Liver (tissue), 3 donors: ENCODE measurements around the gene CDK2AP2.
"Not testable (repeated sequence)": the region's sequence is repeated elsewhere in the genome, so short reads cannot be mapped to it uniquely, and the experiment has no call there.

ENCODE experiments used
- ATF3 ChIP-seq: IDR thresholded peaks from 2 replicates; pipeline ENCODE4 v1.6.1; 2016; ENCODE audit warnings: antibody characterized with exemption
- CTCF ChIP-seq: fragments of 150-350 bp; IDR thresholded peaks from 2 replicates; pipeline ENCODE4 v1.5.1; 2017; ENCODE audit warnings: improper control_type of control experiment, low read depth, low read length; ENCODE audit not compliant: missing input control
- EGR1 ChIP-seq, 2 donors: IDR thresholded peaks; 2 replicates each; pipeline ENCODE4 v1.6.1; 2016 to 2018; ENCODE audit warnings: antibody characterized with exemption in 2 of 2, low read depth in 2 of 2
- FOXA1 ChIP-seq: IDR thresholded peaks from 2 replicates; pipeline ENCODE4 v1.6.1; 2016; ENCODE audit warnings: antibody characterized with exemption
- GABPA ChIP-seq, 2 donors: IDR thresholded peaks in 1 of 2; conservative IDR thresholded peaks in 1 of 2; 2 replicates each; pipeline ENCODE4 v1.6.1; 2016; ENCODE audit warnings: antibody characterized with exemption in 2 of 2, mild to moderate bottlenecking in 1 of 2, moderate library complexity in 1 of 2
- HNF4G ChIP-seq: IDR thresholded peaks from 2 replicates; pipeline ENCODE4 v1.6.1; 2016; ENCODE audit warnings: antibody characterized with exemption
- JUND ChIP-seq, 2 donors: IDR thresholded peaks; 2 replicates each; pipeline ENCODE4 v1.6.1; 2016; ENCODE audit warnings: antibody characterized with exemption in 2 of 2
- MAX ChIP-seq: IDR thresholded peaks from 2 replicates; pipeline ENCODE4 v1.6.1; 2016; ENCODE audit warnings: antibody characterized with exemption
- RAD21 ChIP-seq, 2 donors: IDR thresholded peaks; 2 replicates each; pipeline ENCODE4 v1.6.1; 2016; ENCODE audit warnings: antibody characterized with exemption in 2 of 2, mild to moderate bottlenecking in 2 of 2
- RXRA ChIP-seq, 2 donors: IDR thresholded peaks; 2 replicates each; pipeline ENCODE4 v1.6.1; 2017 to 2018; ENCODE audit warnings: antibody characterized with exemption in 2 of 2, mild to moderate bottlenecking in 1 of 2
- SP1 ChIP-seq: IDR thresholded peaks from 2 replicates; pipeline ENCODE4 v1.6.1; 2018; ENCODE audit warnings: antibody characterized with exemption, mild to moderate bottlenecking
- TAF1 ChIP-seq: conservative IDR thresholded peaks from 2 replicates; pipeline ENCODE4 v1.6.1; 2016; ENCODE audit warnings: antibody characterized with exemption, mild to moderate bottlenecking
- YY1 ChIP-seq: IDR thresholded peaks from 2 replicates; pipeline ENCODE4 v1.6.1; 2016; ENCODE audit warnings: antibody characterized with exemption, mild to moderate bottlenecking
- TF ChIP-seq, protein P1 (sequence below): IDR thresholded peaks from 2 replicates; pipeline ENCODE4 v1.6.1; 2016; ENCODE audit warnings: antibody characterized with exemption, mild to moderate bottlenecking
- donor health status: healthy.
- donor health status: healthy.

DNA sequence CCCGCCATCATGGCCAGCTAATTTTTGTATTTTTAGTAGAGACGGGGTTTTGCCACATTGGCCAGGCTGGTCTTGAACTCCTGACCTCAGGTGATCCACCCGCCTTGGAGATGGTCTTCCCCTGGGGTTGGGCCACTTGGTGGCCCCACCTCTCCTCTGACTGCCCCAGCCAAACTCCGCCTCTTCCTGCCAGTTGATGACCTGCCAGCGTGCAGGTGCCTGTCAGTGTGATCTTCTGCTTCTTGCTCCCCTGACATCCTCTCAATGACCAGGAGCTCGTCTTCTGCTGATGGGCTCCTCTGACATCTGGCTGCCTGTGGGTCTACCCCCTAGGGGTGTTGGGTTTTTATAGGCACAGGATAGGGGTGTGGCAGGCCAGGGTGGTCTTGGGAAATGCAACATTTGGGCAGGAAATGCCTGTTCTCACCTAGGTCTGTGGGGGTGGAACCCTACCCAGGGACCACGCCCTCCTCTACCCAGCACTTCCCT is 22.0 kb downstream of the CDK2AP2 start:
- not testable (repeated sequence) for TF ChIP-seq YY1; TAF1; RAD21 (IDR thresholded peaks at IDR 0.05); CTCF; RXRA (IDR thresholded peaks at IDR 0.05); GABPA (IDR thresholded peaks at IDR 0.05 in 1 of 2, conservative IDR thresholded peaks at IDR 0.05 in 1 of 2); JUND (IDR thresholded peaks at IDR 0.05); MAX; HNF4G; EGR1 (IDR thresholded peaks at IDR 0.05; ENCODE audit: low read depth in 2 of 2); SP1; ATF3; FOXA1
- TF ChIP-seq, protein P1, sequence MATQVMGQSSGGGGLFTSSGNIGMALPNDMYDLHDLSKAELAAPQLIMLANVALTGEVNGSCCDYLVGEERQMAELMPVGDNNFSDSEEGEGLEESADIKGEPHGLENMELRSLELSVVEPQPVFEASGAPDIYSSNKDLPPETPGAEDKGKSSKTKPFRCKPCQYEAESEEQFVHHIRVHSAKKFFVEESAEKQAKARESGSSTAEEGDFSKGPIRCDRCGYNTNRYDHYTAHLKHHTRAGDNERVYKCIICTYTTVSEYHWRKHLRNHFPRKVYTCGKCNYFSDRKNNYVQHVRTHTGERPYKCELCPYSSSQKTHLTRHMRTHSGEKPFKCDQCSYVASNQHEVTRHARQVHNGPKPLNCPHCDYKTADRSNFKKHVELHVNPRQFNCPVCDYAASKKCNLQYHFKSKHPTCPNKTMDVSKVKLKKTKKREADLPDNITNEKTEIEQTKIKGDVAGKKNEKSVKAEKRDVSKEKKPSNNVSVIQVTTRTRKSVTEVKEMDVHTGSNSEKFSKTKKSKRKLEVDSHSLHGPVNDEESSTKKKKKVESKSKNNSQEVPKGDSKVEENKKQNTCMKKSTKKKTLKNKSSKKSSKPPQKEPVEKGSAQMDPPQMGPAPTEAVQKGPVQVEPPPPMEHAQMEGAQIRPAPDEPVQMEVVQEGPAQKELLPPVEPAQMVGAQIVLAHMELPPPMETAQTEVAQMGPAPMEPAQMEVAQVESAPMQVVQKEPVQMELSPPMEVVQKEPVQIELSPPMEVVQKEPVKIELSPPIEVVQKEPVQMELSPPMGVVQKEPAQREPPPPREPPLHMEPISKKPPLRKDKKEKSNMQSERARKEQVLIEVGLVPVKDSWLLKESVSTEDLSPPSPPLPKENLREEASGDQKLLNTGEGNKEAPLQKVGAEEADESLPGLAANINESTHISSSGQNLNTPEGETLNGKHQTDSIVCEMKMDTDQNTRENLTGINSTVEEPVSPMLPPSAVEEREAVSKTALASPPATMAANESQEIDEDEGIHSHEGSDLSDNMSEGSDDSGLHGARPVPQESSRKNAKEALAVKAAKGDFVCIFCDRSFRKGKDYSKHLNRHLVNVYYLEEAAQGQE = not testable (repeated sequence)
